Gastroesophageal sphincter (tissue), 4 donors: ENCODE measurements around the gene SLC35E1. TPM values are rescaled to one million over a fixed set of nuclear protein-coding genes. Genes with fewer than 3 reads are reported as not detected.

Experiments used
- ATAC-seq: fragments of 150-250 bp; one replicate; pipeline ENCODE4 v1.9.1; 2016; ENCODE audit warnings: mild to moderate bottlenecking, moderate library complexity
- H3K27ac ChIP-seq, 4 donors: fragments of 200-600 bp; sonication (generic) in 3 of 4; 1 replicate in 3 of 4; 2 replicates in 1 of 4; pipeline ENCODE4 v1.5.1; 2016 to 2019
- H3K27me3 ChIP-seq: fragments of 200-600 bp; sonication (generic); one replicate; pipeline ENCODE4 v1.5.1; 2019
- H3K36me3 ChIP-seq, 2 donors: fragments of 200-600 bp; sonication (generic); one replicate each; pipeline ENCODE4 v1.5.1; 2019; ENCODE audit warnings: control low read depth in 1 of 2
- H3K4me1 ChIP-seq, 3 donors: fragments of 200-600 bp; sonication (generic); 1 replicate in 2 of 3; 2 replicates in 1 of 3; pipeline ENCODE4 v1.5.1; 2016 to 2019; ENCODE audit warnings: control low read depth in 2 of 3
- H3K4me3 ChIP-seq, 2 donors: fragments of 200-600 bp; sonication (generic); one replicate each; pipeline ENCODE4 v1.5.1; 2019; ENCODE audit warnings: mild to moderate bottlenecking in 1 of 2, moderate library complexity in 1 of 2
- H3K9me3 ChIP-seq, 3 donors: fragments of 200-600 bp; sonication (generic); one replicate each; pipeline ENCODE4 v1.5.1; 2017 to 2019; ENCODE audit warnings: control low read depth in 2 of 3
- EP300 ChIP-seq: sonication (generic); formaldehyde crosslinking; IDR thresholded peaks from one replicate; pipeline ENCODE4 v1.6.1; 2017; ENCODE audit warnings: antibody characterized with exemption, mild to moderate bottlenecking
- POLR2A ChIP-seq, 2 donors: fragments of 450-650 bp; IDR thresholded peaks; one replicate each; pipeline ENCODE4 v1.6.1; 2017; ENCODE audit warnings: antibody characterized with exemption in 2 of 2, mild to moderate bottlenecking in 2 of 2, moderate library complexity in 1 of 2
- POLR2AphosphoS5 ChIP-seq: sonication (generic); formaldehyde crosslinking; IDR thresholded peaks from one replicate; pipeline ENCODE4 v1.6.1; 2017; ENCODE audit warnings: antibody characterized with exemption
- WGBS, 2 donors: methylation state at CpG; one replicate each; pipeline ENCODE4 v1.1.5; 2018; ENCODE audit warnings: low coverage in 1 of 2; 5-methylcytosine and 5-hydroxymethylcytosine counted together
- total RNA-seq, 4 donors: library from RNA; depleted of rRNA; stranded (reverse); fragments of >200 nt; gene quantifications; one replicate each; pipeline ENCODE4 v1.1.0, GENCODE V29; 2016
- TF ChIP-seq, protein P1 (sequence below), 4 experiments: fragments of 200-600 bp in 2 of 4; fragments of 450-650 bp in 2 of 4; sonication (generic) in 1 of 4; IDR thresholded peaks; one replicate each; pipeline ENCODE4 v1.5.1; 2017 to 2019; ENCODE audit warnings: antibody characterized with exemption in 4 of 4, mild to moderate bottlenecking in 2 of 4, moderate library complexity in 2 of 4

Gene SLC35E1
- total RNA-seq, 4 donors from 2014 or later, result 24.9 to 35.5 (median 29.7) TPM

GRCh38 chr19:16600824-16601223 lies 28.6 kb upstream of the SLC35E1 start:
- no peaks in the 10 kb centered on the region for H3K27me3 ChIP-seq
- ATAC-seq, result no peak
- no peak for TF ChIP-seq POLR2A (IDR thresholded peaks at IDR 0.05)
- no peak for TF ChIP-seq EP300
- TF ChIP-seq, protein P1, sequence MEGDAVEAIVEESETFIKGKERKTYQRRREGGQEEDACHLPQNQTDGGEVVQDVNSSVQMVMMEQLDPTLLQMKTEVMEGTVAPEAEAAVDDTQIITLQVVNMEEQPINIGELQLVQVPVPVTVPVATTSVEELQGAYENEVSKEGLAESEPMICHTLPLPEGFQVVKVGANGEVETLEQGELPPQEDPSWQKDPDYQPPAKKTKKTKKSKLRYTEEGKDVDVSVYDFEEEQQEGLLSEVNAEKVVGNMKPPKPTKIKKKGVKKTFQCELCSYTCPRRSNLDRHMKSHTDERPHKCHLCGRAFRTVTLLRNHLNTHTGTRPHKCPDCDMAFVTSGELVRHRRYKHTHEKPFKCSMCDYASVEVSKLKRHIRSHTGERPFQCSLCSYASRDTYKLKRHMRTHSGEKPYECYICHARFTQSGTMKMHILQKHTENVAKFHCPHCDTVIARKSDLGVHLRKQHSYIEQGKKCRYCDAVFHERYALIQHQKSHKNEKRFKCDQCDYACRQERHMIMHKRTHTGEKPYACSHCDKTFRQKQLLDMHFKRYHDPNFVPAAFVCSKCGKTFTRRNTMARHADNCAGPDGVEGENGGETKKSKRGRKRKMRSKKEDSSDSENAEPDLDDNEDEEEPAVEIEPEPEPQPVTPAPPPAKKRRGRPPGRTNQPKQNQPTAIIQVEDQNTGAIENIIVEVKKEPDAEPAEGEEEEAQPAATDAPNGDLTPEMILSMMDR (IDR thresholded peaks at IDR 0.05), result no peak
- no peak for TF ChIP-seq POLR2AphosphoS5
- H3K4me1 ChIP-seq, result peaks cover 0 to 65% (median 11%) of the 10 kb centered on the region in 3 donors
- no peak overlapping the region for H3K27ac ChIP-seq
- no peaks in the 10 kb centered on the region for H3K36me3 ChIP-seq
- H3K9me3 ChIP-seq, result no peaks in the 10 kb centered on the region
- WGBS, 2 donors, result no CpG with 5 or more reads among the region's 5 CpGs
- no peak overlapping the region for H3K4me3 ChIP-seq

GRCh38 chr19:16599655-16600346 lies 27.6 kb upstream of the SLC35E1 start:
- no peak for ATAC-seq
- TF ChIP-seq POLR2A (IDR thresholded peaks at IDR 0.05) (no peak), EP300 (no peak)
- Histone ChIP-seq H3K4me1 (peaks cover 0 to 65% (median 6%) of the 10 kb centered on the region in 3 donors), H3K27ac (no peak overlapping the region), H3K9me3 (no peaks in the 10 kb centered on the region), H3K4me3 (no peak overlapping the region), H3K36me3 (no peaks in the 10 kb centered on the region), H3K27me3 (no peaks in the 10 kb centered on the region)
- WGBS, 2 donors, result no CpG with 5 or more reads among the region's 6 CpGs

- no peak for ATAC-seq
- peak overlapping the region in 2 of 4 donors; percentile 53 to 68 for H3K27ac ChIP-seq
These were observed 26.6 kb upstream of the SLC35E1 start for GRCh38 chr19:16598848-16599247.

GRCh38 chr19:16596399-16596798 lies 24.2 kb upstream of the SLC35E1 start:
- no peak for TF ChIP-seq POLR2A (IDR thresholded peaks at IDR 0.05)
- no peak for TF ChIP-seq POLR2AphosphoS5
- TF ChIP-seq, protein P1 (IDR thresholded peaks at IDR 0.05), result no peak
- TF ChIP-seq EP300, result no peak
- peaks cover 0 to 94% (median 16%) of the 10 kb centered on the region in 3 donors for H3K4me1 ChIP-seq
- no peaks in the 10 kb centered on the region for H3K27me3 ChIP-seq
- no peaks in the 10 kb centered on the region for H3K36me3 ChIP-seq
- WGBS, 2 donors, result 90 to 100% methylated on average over 1 to 2 of the region's 9 CpGs
- no peak overlapping the region for H3K27ac ChIP-seq
- no peak overlapping the region for H3K4me3 ChIP-seq
- no peaks in the 10 kb centered on the region for H3K9me3 ChIP-seq
- ATAC-seq, result no peak

More at GRCh38 chr19:16598848-16599247, 26.6 kb upstream of the SLC35E1 start:
- H3K9me3 ChIP-seq, result no peaks in the 10 kb centered on the region
- H3K36me3 ChIP-seq, result no peaks in the 10 kb centered on the region
- 56 to 60% methylated on average over 4 of the region's 4 CpGs for WGBS, 2 donors
- H3K4me1 ChIP-seq, result peaks cover 0 to 75% (median 10%) of the 10 kb centered on the region in 3 donors
- no peaks in the 10 kb centered on the region for H3K27me3 ChIP-seq
- H3K4me3 ChIP-seq, result no peak overlapping the region
- no peak for TF ChIP-seq POLR2A (IDR thresholded peaks at IDR 0.05)
- TF ChIP-seq, protein P1 (IDR thresholded peaks at IDR 0.05), result no peak
- no peak for TF ChIP-seq POLR2AphosphoS5
- TF ChIP-seq EP300, result no peak

- no peak for TF ChIP-seq POLR2AphosphoS5
- TF ChIP-seq, protein P1 (IDR thresholded peaks at IDR 0.05), result no peak
- no peak for TF ChIP-seq EP300
- TF ChIP-seq POLR2A (IDR thresholded peaks at IDR 0.05), result no peak
- ATAC-seq, result no peak
- 85% methylated on average over 7 of the region's 8 CpGs; no CpG with 5 or more reads in 1 of the 2 donors for WGBS, 2 donors
- no peaks in the 10 kb centered on the region for H3K27me3 ChIP-seq
- H3K4me1 ChIP-seq, result peaks cover 0 to 85% (median 16%) of the 10 kb centered on the region in 3 donors
- no peak overlapping the region for H3K27ac ChIP-seq
- no peak overlapping the region for H3K4me3 ChIP-seq
- no peaks in the 10 kb centered on the region for H3K36me3 ChIP-seq
- no peaks in the 10 kb centered on the region for H3K9me3 ChIP-seq
These were observed 22.9 kb upstream of the SLC35E1 start for GRCh38 chr19:16595097-16595496.
